CD4-positive, CD25-positive, alpha-beta regulatory T cell (primary cell): Measurements from ENCODE around the gene C10orf105. TPM values are rescaled to one million over a fixed set of nuclear protein-coding genes. Genes with fewer than 3 reads are reported as not detected.

ENCODE experiments used
- ATAC-seq, 2 donors: fragments of 150-1000 bp; cut with Tn5 transposase; one replicate each; pipeline ENCODE4 v1.10.0; 2021; ENCODE audit warnings: low read depth in 2 of 2, moderate number of reproducible peaks in 2 of 2, moderate library complexity in 1 of 2
- DNase-seq, 3 donors: peaks; one replicate each; pipeline versions ENCODE4 v3.0.0 to v3.0.0-alpha.2; 2012 to 2022; ENCODE audit warnings: mixed read lengths in 1 of 3
- H3K27ac ChIP-seq: one replicate; pipeline ENCODE4 v1.7.0; 2013; ENCODE audit warnings: mild to moderate bottlenecking, low read length; ENCODE audit not compliant: insufficient read depth, poor library complexity, severe bottlenecking
- H3K27me3 ChIP-seq: one replicate; pipeline ENCODE4 v1.7.0; 2013; ENCODE audit warnings: low read length; ENCODE audit not compliant: control insufficient read depth, insufficient read depth
- H3K36me3 ChIP-seq: one replicate; pipeline ENCODE4 v1.7.0; 2013; ENCODE audit warnings: mild to moderate bottlenecking, low read length, moderate library complexity; ENCODE audit not compliant: control insufficient read depth, insufficient read depth
- H3K4me1 ChIP-seq: 2 replicates; pipeline ENCODE4 v1.7.0; 2013; ENCODE audit warnings: mild to moderate bottlenecking, low read length; ENCODE audit not compliant: insufficient read depth, control insufficient read depth, poor library complexity, severe bottlenecking
- H3K4me3 ChIP-seq: one replicate; pipeline ENCODE4 v1.7.0; 2013; ENCODE audit warnings: low read depth, mild to moderate bottlenecking, low read length, moderate library complexity
- H3K9me3 ChIP-seq, 2 experiments: 1 replicate in 1 of 2; 2 replicates in 1 of 2; pipeline ENCODE4 v1.7.0; 2013; ENCODE audit warnings: low read length in 2 of 2, mild to moderate bottlenecking in 1 of 2, moderate library complexity in 1 of 2; ENCODE audit not compliant: control insufficient read depth in 2 of 2
- H3K27ac Mint-ChIP-seq, 3 donors: one replicate each; pipeline ENCODE4 v1.8.0; 2020 to 2022; ENCODE audit warnings: mild to moderate bottlenecking in 3 of 3, mixed read lengths in 3 of 3, moderate library complexity in 2 of 3
- H3K27me3 Mint-ChIP-seq: one replicate; pipeline ENCODE4 v1.8.0; 2022; ENCODE audit warnings: mild to moderate bottlenecking, mixed read lengths
- H3K36me3 Mint-ChIP-seq: one replicate; pipeline ENCODE4 v1.8.0; 2020; ENCODE audit warnings: mixed read lengths
- H3K4me1 Mint-ChIP-seq, 4 donors: one replicate each; pipeline ENCODE4 v1.8.0; 2020 to 2022; ENCODE audit warnings: mixed read lengths in 4 of 4, mild to moderate bottlenecking in 1 of 4
- H3K4me3 Mint-ChIP-seq, 4 donors: one replicate each; pipeline ENCODE4 v1.8.0; 2020 to 2022; ENCODE audit warnings: mild to moderate bottlenecking in 4 of 4, mixed read lengths in 4 of 4, moderate library complexity in 3 of 4
- H3K9me3 Mint-ChIP-seq, 7 donors: one replicate each; pipeline ENCODE4 v1.8.0; 2020 to 2022; ENCODE audit warnings: mixed read lengths in 7 of 7, mild to moderate bottlenecking in 3 of 7, moderate library complexity in 2 of 7
- polyA plus RNA-seq, 4 donors: library from polyadenylated mRNA; unstranded; fragments of 300-500 nt; fragmentation: Illumina TruSeq; gene quantifications; one replicate each; pipeline ENCODE4 v1.2.3, GENCODE V29; 2021
- total RNA-seq: library from RNA; stranded (reverse); gene quantifications from one replicate; pipeline ENCODE4 v1.2.3, GENCODE V29; 2022

The C10orf105 gene
- total and polyA plus RNA-seq, 5 donors from 2014 or later: 0.05 to 0.52 (median 0.20) TPM; not detected in 2

DNA sequence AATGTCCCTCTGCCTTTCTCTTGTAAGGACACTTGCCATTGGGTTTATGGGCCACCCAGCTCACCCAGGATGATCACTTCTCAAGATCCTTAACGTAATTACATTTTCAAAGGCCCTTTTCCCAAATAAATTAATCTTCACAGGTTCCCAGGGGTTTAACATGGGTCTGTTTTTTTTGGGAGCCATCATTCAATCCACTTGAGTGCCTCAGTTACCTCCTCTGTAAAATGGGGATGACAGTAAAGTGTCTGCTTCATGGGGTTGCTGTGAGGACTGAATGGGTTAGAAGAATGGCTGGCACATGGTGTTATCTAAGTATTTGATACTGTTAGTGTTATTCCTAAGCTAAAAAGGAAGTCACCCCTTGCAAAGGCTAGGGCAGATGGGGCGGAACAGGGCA, 7.4 kb downstream of the C10orf105 start:
- no peaks in the 10 kb centered on the region for H3K36me3 Mint-ChIP-seq

DNA sequence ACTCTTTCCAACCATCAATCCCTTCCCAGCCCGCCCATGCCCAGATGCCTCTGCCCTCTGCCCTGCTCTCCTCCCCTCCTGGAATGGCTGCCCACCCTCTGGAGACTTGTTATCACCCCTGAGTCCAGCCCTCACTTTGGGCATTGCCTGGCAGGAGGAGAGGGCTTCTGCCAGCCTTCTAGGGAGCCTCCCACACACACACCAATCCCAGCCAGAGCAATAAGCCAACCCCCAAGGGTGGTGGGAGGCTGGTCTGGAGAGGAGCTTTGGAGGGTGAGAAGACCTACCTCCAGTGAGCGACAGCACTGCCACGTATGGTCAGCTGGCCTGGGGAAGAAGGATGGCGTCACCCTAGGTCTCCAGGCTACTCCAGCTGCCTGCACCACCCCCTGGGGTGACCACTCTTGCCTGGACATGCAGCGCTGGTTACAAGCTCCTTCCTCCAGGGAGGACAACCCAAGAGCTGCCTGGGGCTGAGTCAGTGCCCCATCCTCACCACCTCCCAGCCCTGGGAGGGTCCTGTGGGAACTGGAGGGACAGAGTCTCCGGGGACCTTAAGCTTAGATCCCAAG, 8.4 kb downstream of the C10orf105 start:
- Histone ChIP-seq H3K36me3 (no peaks in the 10 kb centered on the region), H3K4me3 (no peak overlapping the region), H3K4me1 (peaks cover 53% of the 10 kb centered on the region), H3K9me3 (no peaks in the 10 kb centered on the region), H3K27me3 (no peaks in the 10 kb centered on the region), H3K27ac (peak overlapping the region; percentile 90)
- no peak for DNase-seq
- Mint-ChIP-seq H3K9me3 (no peaks in the 10 kb centered on the region), H3K4me3 (no peak overlapping the region), H3K36me3 (no peaks in the 10 kb centered on the region), H3K4me1 (peaks cover 16 to 78% (median 34%) of the 10 kb centered on the region in 4 donors), H3K27me3 (no peaks in the 10 kb centered on the region), H3K27ac (peak overlapping the region; percentile 100)
- ATAC-seq: no peak

More for the DNA sequence above, 7.4 kb downstream of the C10orf105 start:
- Mint-ChIP-seq H3K4me3 (peak overlapping the region in 3 of 4 donors; percentile 27 to 69 (median 52)), H3K4me1 (peaks cover 16 to 87% (median 36%) of the 10 kb centered on the region in 4 donors), H3K9me3 (no peaks in the 10 kb centered on the region), H3K27me3 (no peaks in the 10 kb centered on the region), H3K27ac (peak overlapping the region; percentile 100)
- peaks cover 61% of the 10 kb centered on the region for H3K4me1 ChIP-seq
- H3K9me3 ChIP-seq: no peaks in the 10 kb centered on the region
- H3K27ac ChIP-seq: peak overlapping the region; percentile 90
- no peak overlapping the region for H3K4me3 ChIP-seq
- H3K36me3 ChIP-seq: no peaks in the 10 kb centered on the region
- H3K27me3 ChIP-seq: no peaks in the 10 kb centered on the region
- DNase-seq (no peak), ATAC-seq (no peak)

DNA sequence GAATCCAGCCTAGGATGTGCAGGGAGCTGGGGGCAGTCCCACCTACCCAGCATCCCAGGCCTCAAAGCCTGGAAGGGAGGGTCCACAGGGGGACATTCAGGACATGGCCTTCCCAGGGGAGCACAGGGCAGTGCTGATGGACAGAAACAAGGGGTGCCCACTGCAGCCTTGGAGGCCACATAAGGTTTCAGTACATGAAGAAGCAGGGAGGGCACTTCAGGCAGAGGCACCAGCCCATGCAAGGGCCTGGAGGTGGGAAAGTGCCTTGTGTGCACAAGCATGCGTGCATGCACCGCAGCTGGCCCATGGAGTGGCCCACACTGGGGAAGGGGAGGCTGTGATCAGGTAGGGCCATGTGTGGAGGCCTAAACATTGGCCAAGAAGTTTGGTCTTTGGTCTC, 9.1 kb downstream of the C10orf105 start:
- peak overlapping the region in 1 of 4 donors; percentile 48 for H3K4me3 Mint-ChIP-seq
- Histone ChIP-seq H3K4me3 (no peak overlapping the region), H3K27me3 (no peaks in the 10 kb centered on the region), H3K36me3 (no peaks in the 10 kb centered on the region), H3K9me3 (no peaks in the 10 kb centered on the region), H3K4me1 (peaks cover 47% of the 10 kb centered on the region), H3K27ac (no peak overlapping the region)
- no peaks in the 10 kb centered on the region for H3K9me3 Mint-ChIP-seq
- H3K27ac Mint-ChIP-seq: peak overlapping the region; percentile 60 to 100 (median 100)
- no peaks in the 10 kb centered on the region for H3K36me3 Mint-ChIP-seq
- peaks cover 14 to 72% (median 30%) of the 10 kb centered on the region in 4 donors for H3K4me1 Mint-ChIP-seq
- ATAC-seq: no peak
- no peak for DNase-seq
- no peaks in the 10 kb centered on the region for H3K27me3 Mint-ChIP-seq

DNA sequence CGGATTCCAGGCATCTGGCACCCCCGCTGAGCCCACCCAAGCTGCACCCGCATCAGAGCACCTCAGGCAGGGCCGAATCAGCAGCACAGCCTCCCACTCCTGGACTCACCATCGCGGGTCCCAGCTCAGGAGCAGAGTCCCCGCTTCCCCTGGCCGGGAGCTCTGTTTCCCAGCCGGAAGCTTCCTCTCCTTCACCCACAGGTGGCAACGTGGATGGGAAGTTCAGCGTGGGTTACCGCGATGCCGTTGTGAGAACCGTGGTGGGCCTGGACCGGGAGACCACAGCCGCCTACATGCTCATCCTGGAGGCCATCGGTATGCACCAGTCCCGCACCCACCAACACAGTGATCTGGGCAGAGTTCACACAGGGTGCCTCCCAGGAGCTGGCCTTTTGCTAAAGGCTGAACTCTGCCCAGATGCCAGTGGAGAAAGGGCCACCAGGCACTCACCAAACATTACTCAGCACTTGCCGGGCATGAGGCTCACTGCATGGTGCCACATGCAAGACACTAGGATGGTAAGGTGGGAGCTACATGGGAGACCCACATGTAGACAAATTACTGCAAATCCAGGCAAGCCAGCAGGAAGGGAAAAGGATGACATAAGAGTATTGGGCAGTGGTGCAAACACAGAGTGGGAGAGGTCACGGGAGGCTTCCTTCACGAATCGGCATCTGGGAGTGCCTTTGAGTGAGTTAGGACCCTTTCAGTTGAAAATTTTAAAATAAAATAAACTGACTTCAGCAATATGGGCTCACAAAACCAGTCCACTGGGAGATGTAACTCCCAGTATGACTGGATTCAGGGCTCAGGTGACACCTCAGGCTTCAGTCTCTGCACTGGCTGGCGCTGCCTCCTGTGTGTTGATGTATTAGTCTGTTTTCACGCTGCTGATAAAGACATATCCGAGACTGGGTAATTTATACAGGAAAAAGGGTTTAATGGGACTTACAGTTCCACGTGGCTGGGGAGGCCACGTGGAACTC, 10.4 kb downstream of the C10orf105 start:
- Histone ChIP-seq H3K27ac (no peak overlapping the region), H3K9me3 (no peaks in the 10 kb centered on the region), H3K27me3 (no peaks in the 10 kb centered on the region), H3K4me3 (no peak overlapping the region), H3K36me3 (no peaks in the 10 kb centered on the region), H3K4me1 (peaks cover 34% of the 10 kb centered on the region)
- peak overlapping the region; percentile 32 to 80 (median 32) for H3K27ac Mint-ChIP-seq
- H3K36me3 Mint-ChIP-seq: no peaks in the 10 kb centered on the region
- DNase-seq (no peak), ATAC-seq (no peak)
- H3K9me3 Mint-ChIP-seq: no peaks in the 10 kb centered on the region
- peaks cover 8 to 60% (median 25%) of the 10 kb centered on the region in 4 donors for H3K4me1 Mint-ChIP-seq
- no peaks in the 10 kb centered on the region for H3K27me3 Mint-ChIP-seq
- peak overlapping the region in 2 of 4 donors; percentile 2 to 25 for H3K4me3 Mint-ChIP-seq

DNA sequence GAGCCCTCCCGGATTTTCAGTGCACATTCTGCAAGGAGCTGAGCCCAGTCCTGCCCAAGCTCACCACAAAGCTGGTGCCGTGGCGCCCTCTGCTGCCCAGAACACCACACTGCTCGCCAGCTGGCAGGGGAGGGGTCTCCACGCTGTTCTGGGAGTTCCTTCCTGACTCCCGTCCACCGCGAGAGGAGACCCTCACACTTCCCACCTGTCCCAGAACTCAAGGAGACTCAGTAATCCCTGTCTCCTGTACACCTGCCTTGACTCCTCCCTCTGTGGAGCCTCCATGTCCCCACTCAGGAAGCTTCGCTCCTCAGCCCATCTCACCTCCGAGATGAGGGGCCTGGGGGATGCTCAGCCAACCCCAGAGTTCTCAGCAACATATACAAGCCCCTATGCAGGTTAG, 11.3 kb downstream of the C10orf105 start:
- Mint-ChIP-seq H3K27ac (peak overlapping the region; percentile 59 to 90 (median 82)), H3K36me3 (no peaks in the 10 kb centered on the region), H3K27me3 (no peaks in the 10 kb centered on the region), H3K9me3 (no peaks in the 10 kb centered on the region), H3K4me1 (peaks cover 5 to 51% (median 20%) of the 10 kb centered on the region in 4 donors), H3K4me3 (peak overlapping the region in 1 of 4 donors; percentile 25)
- no peaks in the 10 kb centered on the region for H3K9me3 ChIP-seq
- H3K4me1 ChIP-seq: peaks cover 25% of the 10 kb centered on the region
- H3K4me3 ChIP-seq: no peak overlapping the region
- no peak overlapping the region for H3K27ac ChIP-seq
- DNase-seq: peak; percentile 30 to 62 (median 56)
- ATAC-seq: peak in 1 of 2 donors; percentile 43
- H3K27me3 ChIP-seq: no peaks in the 10 kb centered on the region
- H3K36me3 ChIP-seq: no peaks in the 10 kb centered on the region

DNA sequence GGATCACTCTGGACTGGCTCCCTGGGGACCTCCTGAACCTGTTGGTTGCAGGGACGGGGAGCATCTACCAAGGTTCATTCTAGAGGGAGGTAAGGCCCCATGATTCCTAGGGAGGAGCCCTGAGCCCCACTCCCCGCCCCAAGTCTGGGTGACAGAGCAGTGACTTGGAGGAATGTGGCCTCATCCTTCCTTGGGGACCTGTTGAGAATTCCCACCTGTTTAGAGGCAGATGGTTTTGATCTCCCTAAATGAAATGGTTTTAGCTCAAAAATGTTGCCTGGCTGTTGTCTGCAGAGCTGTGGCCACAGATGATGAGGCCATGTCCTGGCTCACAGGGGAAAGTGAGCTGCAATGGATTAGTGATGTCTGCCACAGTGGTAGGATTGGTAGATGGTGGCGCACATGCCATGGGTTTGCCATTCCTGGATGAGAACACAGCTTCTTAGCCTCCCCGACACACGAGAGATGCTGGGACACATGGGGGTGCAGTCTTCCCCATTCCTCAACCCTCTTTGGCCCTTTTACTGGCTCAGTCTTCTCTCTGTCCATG, 12.3 kb downstream of the C10orf105 start:
- Histone ChIP-seq H3K36me3 (no peaks in the 10 kb centered on the region), H3K9me3 (no peaks in the 10 kb centered on the region), H3K4me3 (no peak overlapping the region), H3K27me3 (no peaks in the 10 kb centered on the region), H3K27ac (no peak overlapping the region), H3K4me1 (peaks cover 15% of the 10 kb centered on the region)
- Mint-ChIP-seq H3K4me3 (peak overlapping the region in 1 of 4 donors; percentile 48), H3K4me1 (peaks cover 2 to 41% (median 14%) of the 10 kb centered on the region in 4 donors), H3K36me3 (no peaks in the 10 kb centered on the region), H3K9me3 (no peaks in the 10 kb centered on the region), H3K27me3 (no peaks in the 10 kb centered on the region), H3K27ac (peak overlapping the region in 2 of 3 donors; percentile 59 to 82)
- no peak for ATAC-seq
- DNase-seq: no peak

DNA sequence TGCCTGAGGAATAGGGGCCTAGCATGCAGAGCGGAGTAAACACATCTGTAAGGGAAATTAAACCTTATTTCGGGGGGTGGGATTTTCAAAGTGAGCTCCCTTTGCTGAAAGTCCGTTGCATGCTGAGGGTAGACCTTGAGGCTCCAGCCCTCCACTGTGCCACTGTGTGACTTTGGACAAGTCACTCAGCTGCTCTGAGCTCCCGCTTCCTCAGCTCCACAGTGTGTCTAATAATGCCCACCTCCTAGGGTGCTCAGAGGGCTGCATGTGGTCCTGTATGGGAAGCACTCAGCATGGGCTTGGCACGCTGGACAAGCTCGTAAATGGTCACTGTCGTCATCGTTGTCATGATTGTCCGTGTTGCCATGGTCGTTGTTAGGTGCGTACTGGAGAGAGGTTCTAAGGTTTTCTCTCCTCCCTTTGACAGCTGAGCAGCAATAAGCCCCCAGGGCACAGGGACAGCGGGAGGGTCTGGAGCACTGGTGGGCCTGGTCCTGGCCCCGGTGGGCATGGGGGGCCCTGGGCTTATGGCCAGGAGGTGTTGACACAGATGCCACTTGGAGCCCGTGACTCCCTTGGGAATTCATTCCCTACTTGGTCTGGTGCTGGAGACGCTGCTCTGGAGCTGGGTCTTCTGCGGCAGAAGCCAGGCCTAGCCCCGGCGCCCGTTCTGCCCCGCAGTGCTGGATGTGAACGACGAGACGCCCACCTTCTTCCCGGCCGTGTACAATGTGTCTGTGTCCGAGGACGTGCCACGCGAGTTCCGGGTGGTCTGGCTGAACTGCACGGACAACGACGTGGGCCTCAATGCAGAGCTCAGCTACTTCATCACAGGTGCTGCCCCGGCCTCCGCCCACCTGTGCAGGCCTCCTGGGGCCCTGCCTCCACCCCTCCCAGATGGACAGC, 13.1 kb downstream of the C10orf105 start:
- no peak for DNase-seq
- Mint-ChIP-seq H3K9me3 (no peaks in the 10 kb centered on the region), H3K4me1 (peaks cover under 1 to 32% (median 8%) of the 10 kb centered on the region in 4 donors), H3K36me3 (no peaks in the 10 kb centered on the region), H3K4me3 (no peak overlapping the region), H3K27me3 (no peaks in the 10 kb centered on the region), H3K27ac (peak overlapping the region in 1 of 3 donors; percentile 24)
- H3K27me3 ChIP-seq: no peaks in the 10 kb centered on the region
- H3K27ac ChIP-seq: no peak overlapping the region
- no peak overlapping the region for H3K4me3 ChIP-seq
- no peaks in the 10 kb centered on the region for H3K36me3 ChIP-seq
- ATAC-seq: no peak
- no peaks in the 10 kb centered on the region for H3K9me3 ChIP-seq
- peaks cover 14% of the 10 kb centered on the region for H3K4me1 ChIP-seq
